Dedifferentiated amniotic fluid mesenchymal stem cell (primary cell): ENCODE data around the gene LSM12.
"Not testable (repeated sequence)": the region's sequence is repeated elsewhere in the genome, so short reads cannot be mapped to it uniquely, and the experiment has no call there.

Experiments used
- DNase-seq: peaks from one replicate; pipeline ENCODE4 v3.0.0-alpha.2; 2016; ENCODE audit errors: extremely low spot score

LSM12 gene

GRCh38 chr17:44007346-44008204, 58.9 kb downstream of the LSM12 start:
- no peak for DNase-seq

- DNase-seq: peak; percentile 80
Observed at GRCh38 chr17:44006598-44007345, 59.7 kb downstream of the LSM12 start.

- DNase-seq: no peak
Observed at GRCh38 chr17:44006272-44006597, 60.2 kb downstream of the LSM12 start.

GRCh38 chr17:44005527-44006271, 60.8 kb downstream of the LSM12 start:
- DNase-seq: no peak

- DNase-seq: no peak
Observed at GRCh38 chr17:44004761-44005526, 61.5 kb downstream of the LSM12 start.

GRCh38 chr17:44004077-44004760, 62.3 kb downstream of the LSM12 start, which contains the start of gene NAGS:
NAGS (plus strand) TSS chr17:44004622; CDS start chr17:44004664, 42 bp downstream.
- no peak for DNase-seq

GRCh38 chr17:44002141-44002848, 64.2 kb downstream of the LSM12 start:
- no peak for DNase-seq

- no peak for DNase-seq
Observed at GRCh38 chr17:44001461-44001920, 65.0 kb downstream of the LSM12 start.

- DNase-seq: no peak
Observed at GRCh38 chr17:44000871-44001460, 65.5 kb downstream of the LSM12 start.

- no peak for DNase-seq
Observed at GRCh38 chr17:44000141-44000860, 66.2 kb downstream of the LSM12 start.

GRCh38 chr17:43999024-43999423, 67.4 kb downstream of the LSM12 start:
- DNase-seq: no peak

GRCh38 chr17:43998552-43998951, 67.9 kb downstream of the LSM12 start:
- no peak for DNase-seq

GRCh38 chr17:43997180-43997579, 69.3 kb downstream of the LSM12 start:
- DNase-seq: not testable (repeated sequence)

- no peak for DNase-seq
Observed at GRCh38 chr17:43995150-43995471, 71.4 kb downstream of the LSM12 start.

- peak; percentile 53 for DNase-seq
Observed at GRCh38 chr17:43994272-43995149, 72.0 kb downstream of the LSM12 start.

GRCh38 chr17:43992641-43993040, 73.8 kb downstream of the LSM12 start:
- DNase-seq: no peak

GRCh38 chr17:43988301-43988700, 78.2 kb downstream of the LSM12 start:
- DNase-seq: no peak
